Posterior cingulate gyrus (tissue), 11 donors: Measurements from ENCODE around the gene PYGM.

ENCODE experiments used
- DNase-seq, 10 donors: peaks; one replicate each; pipeline versions ENCODE4 v3.0.0 to v3.0.0-alpha.2; 2020 to 2021; ENCODE audit warnings: mixed read lengths in 3 of 10
- intact Hi-C: fragments of 100-400 bp; cut with DNase I; formaldehyde crosslinking; loops from one replicate; pipeline ENCODE4 v1.15.1; 2023

The PYGM gene

DNA sequence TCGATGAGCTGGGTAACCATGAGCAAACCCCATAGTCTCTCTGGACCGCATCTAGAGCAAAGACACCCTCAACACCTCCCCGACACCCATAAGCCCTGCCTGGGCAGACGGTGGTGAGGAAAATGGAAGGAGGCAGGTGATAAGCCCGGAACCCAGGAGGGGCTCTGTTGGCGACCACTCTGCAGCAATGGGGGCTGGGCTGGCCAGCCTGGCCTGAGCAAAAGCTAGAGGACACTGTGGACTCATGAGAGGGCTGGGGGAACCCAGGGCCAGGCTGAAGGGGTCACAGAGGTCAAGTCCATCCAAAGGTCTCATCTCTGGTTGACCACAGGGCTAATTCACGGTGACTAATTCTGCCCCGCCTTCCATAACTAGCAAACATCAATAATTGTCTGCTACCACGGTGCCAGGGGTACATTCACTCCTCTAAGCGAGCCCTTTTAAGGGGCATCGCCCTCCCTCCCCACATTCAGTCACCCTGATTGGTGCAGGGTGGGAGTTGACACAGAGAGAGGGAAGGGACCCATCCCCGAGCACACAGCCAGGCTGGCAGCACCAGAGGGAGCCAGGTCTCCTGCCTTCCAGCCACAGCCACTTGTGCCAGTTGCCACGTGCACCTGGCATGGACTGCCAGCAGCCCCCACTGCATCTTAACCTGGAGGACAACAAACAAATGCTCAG, 4.0 kb downstream of the PYGM start:
- peak in 3 of 10 donors; percentile 4 to 70 (median 19) for DNase-seq
- intact Hi-C loops = no loop called here

DNA sequence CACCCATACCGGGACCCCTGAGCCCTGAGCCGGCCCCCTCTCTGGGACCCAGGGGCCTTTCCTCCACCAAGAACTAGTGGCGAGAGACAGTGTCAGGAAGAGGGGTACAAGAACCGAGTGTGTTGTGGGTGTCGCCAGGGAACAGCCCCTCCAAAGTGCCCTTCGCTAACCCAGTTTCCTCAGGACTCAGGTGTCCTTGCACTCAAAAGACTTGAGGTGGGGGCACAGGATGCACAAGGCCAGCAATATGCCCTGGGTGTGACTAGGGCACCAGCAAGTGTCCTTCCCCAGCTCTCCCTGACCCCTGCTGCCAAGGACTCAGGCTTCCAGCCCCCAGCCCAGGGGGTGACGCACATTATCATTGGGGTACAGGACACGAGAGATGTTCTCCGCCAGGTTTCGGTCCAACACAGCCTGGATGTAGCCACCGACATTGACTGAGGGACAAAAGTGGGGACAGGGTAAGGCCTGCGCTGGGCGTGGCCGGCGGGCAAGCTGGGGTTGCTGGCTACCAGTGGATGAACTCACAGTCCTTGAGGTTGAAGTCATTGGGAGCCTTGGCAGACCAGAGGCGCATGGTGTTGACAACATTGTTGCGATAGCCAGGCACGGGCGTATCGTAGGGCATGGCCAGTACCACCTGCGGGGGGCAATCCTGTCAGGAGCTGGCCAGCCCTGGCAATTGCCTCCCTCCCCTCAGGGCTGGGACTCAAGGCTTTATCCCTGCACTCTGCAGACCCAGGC, 4.7 kb downstream of the PYGM start:
- DNase-seq = peak in 4 of 10 donors; percentile 10 to 81 (median 73)
- intact Hi-C loops = no loop called here

DNA sequence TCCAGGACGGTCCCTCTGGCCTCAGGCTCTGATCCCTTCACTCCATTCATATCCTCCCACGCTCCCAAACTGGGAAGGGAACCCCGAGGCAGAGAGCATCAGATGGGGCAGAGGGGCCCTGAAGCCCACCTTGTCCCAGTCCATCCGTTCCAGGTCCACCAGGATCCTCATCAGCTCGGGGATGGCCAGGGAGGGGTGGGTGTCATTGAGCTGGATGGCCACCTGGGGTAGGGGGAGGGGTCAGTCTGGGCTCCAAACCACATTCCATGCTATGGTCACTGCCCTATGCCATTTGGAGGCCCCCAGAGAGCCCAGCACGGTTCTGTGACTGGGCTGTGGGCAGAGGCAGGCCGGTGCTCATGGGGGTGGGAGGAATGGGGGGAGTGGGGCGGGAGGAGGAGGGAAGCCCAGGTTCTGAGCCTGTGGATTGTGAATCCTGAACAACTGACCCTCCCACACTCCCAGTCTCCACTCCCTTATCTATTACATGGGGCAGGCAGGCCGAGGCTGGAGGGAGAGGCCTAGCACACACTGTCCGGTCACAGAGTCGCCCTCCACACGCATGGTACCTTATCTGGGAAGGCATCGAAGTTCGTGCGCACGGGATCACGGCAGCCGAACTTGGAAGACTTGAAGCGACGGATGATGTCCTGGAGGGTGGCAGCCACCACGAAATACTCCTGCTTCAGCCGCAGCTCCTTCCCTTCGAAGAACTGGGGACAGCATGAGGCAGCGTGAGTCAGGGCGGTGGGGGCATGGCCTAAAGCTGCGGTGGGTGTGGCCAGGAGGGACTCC, 5.5 kb downstream of the PYGM start:
- DNase-seq = peak in 4 of 10 donors; percentile 6 to 59 (median 38)

DNA sequence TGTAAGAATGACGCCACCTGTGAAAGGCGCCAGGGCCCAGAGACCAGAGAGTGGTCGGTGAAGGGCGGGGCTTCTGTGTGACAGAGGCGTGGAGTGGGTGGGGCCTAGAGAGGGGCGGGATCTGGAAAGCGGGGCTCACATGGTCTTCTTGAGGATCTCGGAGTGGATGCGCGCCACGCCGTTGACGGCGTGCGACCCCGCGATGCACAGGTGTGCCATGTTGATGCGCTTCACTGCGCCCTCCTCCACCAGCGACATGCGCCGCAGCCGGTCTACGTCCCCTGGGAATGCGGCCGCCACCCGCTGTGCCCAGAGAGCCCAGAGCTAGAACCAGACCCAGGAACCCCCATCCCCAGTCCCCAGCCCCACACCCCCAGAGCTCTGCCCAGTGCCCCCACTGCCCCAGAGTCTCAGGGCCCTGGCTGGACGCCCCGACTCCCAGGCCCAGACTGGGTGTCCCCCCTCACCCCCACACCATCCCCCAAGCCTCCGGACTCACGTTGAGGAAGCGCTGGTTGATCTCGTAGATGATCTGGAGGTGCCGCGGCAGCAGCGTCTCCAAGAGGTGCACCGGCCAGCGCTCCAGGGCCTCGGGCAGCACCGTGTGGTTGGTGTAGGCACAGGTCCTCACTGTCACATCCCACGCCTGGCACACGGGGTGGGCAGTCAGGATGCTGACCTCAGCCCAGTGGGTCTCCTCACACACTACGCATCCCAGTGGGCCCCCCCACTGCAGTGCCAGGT, 6.2 kb downstream of the PYGM start:
- peak in 3 of 10 donors; percentile 22 to 79 (median 57) for DNase-seq
- intact Hi-C loops = no loop called here

More for the DNA sequence above, 5.5 kb downstream of the PYGM start:
- intact Hi-C loops = no loop called here

DNA sequence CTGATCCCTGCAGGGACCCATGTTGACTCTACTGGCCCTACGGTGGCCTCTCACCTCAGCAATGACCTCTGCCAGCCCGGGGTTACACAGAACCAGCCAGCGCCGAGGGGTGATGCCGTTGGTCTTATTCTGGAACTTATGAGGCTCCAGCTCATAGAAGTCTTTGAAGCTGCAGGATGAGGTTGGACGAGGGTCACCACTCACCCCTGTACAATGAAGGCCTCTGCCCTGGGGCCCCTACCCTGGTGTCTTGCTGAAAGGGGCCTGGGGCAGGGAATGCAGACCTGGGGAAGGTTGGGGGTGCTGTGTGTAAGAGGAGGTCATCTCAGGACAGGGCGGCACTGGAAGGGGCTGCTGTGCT, 6.8 kb downstream of the PYGM start:
- peak in 1 of 10 donors; percentile 25 for DNase-seq
- intact Hi-C loops = no loop called here

DNA sequence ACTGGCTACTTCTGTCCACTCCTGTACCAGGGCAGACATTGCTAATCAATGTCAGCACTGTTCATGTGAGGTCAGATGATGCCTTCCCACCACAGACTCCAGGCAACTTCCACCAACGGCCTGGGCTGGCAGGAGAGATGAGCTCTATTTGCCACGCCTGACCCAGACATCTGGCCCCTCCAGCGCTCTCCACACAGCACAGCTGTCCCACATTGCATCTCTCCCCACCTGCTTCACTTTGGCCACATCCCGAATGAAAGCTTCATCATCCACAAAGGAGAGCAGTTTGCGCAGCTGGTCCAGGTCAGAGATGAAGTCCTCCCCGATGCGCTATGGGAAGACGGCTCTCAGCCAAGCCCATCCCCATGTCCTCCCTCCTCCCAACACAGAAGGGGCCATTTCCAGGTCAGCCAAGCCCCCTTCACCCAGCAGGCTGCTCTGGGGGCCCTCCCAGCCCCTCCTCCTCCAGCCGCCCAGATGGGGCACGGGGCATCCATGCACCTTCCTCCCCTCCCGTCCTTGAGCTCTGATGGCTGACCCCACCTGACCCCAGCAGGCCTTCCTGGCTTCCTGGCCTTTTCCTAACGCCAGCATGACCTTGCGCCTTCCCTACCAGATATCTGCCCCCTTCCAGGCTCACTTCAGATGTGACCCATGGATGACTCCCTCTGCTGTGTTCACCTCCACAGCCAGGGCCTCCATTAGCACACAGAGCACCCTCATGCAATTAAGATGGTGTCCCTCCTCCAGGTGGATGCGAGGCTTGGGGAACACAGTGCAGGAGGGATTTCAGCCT, 7.4 kb downstream of the PYGM start:
- peak in 1 of 10 donors; percentile 51 for DNase-seq
- intact Hi-C loops = no loop called here

DNA sequence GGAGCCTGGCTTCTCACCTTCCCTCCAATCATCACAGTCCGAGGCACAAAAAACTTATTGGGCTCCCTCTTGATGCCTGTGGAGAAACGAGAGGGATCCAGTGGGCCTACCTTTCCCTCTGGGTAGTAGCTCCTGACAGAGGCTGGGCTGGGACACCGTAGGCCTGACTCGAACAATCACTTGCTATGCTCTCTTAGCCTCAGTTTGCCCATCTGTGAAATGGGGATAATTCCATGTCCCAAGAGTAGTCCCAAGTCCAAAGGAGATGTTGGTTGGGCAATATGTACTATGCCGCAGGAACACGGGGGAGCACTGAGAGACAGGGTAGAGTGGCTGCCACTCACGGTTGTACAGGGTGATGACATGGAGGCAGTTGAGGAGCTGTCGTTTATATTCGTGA, 8.2 kb downstream of the PYGM start:
- DNase-seq = no peak

DNA sequence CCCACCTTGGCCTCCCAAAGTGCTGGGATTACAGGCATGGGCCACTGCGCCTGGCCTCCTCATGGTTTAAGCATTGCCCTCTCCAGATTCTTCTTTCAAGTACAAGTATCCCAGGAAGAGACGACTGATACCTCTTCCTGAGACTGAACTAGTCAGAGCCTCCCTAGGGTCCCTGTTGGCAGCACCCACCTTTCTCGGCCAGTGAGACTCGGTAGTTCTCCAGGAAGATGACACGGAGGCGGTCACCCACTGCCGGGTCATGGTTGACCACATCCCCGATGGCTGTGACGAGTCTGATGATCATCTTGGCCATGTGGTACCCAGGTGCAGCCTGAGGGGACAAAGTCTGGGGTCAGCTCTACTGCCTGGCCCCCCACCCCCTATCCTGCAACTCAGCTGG, 8.6 kb downstream of the PYGM start:
- DNase-seq = peak in 1 of 10 donors; percentile 70
- intact Hi-C loops = no loop called here

More for the DNA sequence above, 8.2 kb downstream of the PYGM start:
- intact Hi-C loops = no loop called here

DNA sequence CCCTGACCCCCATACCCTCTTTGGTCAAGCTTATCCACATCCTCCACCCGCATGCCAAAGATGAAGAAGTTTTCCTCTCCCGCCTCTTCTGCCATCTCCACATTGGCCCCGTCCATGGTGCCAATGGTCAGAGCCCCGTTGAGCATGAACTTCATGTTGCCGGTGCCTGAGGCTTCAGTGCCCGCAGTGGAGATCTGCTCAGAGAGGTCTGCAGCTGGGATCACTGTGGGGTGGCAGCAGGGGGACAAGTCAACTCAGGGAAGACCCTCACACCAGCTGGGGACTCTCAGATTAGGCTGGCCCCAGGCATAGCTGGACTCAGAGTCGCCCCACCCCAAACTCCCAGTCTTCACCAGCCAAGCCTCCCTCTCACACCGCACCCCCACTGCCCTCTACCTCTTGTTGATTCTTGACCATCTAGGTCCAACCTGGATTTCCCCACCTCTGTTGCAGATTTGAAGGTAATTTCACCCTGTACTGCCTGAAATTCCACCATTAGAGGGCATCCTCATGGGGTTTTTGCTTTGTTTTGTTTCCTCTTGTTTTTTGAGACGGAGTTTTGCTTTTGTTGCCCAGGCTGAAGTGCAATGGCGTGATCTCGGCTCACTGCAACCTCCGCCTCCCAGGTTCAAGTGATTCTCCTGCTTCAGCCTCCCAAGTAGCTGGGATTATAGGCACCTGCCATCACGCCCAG, 9.3 kb downstream of the PYGM start:
- intact Hi-C loops = no loop called here
- DNase-seq = peak in 2 of 10 donors; percentile 55 to 77

DNA sequence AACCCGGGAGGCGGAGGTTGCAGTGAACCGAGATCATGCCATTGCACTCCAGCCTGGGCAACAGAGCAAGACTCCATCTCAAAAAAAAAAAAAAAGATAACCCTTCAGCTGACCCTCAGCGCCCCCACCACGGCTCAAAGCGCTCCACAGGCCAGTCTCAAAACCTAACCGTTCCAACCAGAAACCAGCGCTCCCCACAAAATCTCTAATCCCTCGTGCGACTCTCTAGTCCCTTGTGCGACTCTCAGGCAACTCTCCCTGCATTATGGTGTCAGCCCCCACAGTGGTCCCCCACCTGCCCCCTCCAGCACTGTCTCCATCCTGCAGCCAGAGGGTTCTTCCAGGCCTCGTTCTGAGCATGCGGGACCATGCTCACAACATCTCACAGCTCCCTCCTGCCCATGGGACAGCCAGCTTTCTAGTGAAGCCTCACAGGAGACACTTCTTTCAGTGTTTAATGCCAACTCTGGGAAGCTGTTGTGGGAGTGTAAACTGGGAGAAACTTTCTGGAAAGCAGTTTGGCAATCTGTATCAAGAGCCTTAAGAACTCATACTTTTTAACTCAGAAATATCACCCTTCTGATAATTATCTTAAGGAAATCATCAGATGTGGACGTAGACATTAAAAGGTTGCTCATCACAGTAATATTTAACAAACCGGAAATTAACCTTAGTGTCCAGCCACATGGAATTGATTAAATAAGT, 11.7 kb downstream of the PYGM start:
- peak in 3 of 10 donors; percentile 6 to 63 (median 51) for DNase-seq
- intact Hi-C loops = no loop called here

DNA sequence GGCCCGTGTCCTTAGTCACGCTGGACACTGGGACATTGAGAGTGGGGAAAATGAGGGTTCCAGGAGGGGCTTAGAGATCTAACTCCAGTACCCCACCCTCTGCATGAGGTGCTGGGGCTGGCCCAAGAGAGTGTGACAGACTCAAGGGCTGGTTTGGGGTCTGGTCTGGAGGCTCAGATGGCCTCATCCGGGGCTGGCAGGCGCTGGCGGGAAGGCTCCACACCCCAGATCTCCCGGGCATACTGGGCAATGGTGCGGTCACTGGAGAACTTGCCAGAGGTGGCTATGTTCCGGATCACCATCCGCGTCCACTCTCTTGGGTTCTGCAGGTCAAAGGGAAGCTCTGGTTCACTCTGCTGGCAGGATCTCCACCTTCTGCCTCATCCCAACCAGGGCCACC, 13.3 kb downstream of the PYGM start:
- intact Hi-C loops = no loop called here
- DNase-seq = no peak

DNA sequence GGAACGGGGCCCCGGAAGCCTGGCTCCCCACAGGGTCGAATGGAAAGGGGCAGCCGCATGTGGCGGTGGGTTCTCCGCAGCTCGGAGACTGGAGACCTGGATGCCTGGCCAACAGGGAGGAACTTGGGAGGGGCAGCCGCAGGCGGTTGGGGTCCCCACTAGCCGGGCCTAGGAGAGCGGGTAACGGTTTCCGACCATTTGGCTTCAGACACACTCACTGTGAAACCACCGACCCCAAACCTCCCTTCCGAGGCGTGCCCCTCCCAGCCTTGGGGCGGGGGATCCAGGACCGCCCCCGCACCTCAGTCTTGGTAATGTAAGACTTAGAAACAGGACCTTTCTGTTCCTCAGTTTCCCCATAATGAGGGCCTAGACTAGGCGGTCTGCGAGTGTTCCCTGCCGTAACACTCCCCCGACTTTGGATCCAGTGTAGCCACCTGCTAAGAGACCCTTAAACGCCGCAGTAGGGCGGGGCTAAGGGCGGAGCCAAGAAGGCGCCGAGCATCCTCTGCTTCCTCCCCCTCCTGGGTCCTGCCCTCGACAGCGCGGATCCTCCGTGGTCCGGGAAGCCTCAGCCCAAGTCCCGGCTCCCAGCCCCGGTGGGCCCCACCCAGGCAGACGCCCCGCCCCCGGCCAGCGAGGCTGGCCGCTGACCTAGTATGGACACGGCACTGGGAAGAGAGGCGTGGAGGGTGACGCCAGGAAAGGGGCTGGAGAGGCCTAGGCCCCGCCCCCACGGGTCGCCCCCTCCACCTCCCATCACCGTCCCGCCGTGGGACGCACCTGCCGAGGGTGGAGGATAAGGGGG, 14.0 kb downstream of the PYGM start:
- DNase-seq = peak in 9 of 10 donors; percentile 21 to 93 (median 63)
- intact Hi-C loops = no loop called here

DNA sequence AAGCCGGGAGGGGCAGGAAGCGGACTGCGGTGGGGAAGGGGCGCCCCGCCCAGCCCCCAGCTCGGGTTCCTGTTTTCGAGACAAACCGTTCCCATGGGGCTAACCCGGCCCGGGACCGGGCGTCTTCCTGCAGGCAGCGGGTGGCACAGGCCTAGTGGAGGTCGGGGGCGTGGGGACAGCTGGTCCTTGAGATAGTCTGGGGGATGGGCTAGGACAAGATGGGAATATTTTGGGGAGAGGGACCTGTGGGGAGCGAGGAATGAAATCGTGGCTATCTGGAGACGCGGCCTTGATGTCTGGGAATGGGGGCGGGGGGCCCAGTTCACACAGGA, 14.6 kb downstream of the PYGM start:
- intact Hi-C loops = no loop called here
- peak in 6 of 10 donors; percentile 40 to 92 (median 48) for DNase-seq

DNA sequence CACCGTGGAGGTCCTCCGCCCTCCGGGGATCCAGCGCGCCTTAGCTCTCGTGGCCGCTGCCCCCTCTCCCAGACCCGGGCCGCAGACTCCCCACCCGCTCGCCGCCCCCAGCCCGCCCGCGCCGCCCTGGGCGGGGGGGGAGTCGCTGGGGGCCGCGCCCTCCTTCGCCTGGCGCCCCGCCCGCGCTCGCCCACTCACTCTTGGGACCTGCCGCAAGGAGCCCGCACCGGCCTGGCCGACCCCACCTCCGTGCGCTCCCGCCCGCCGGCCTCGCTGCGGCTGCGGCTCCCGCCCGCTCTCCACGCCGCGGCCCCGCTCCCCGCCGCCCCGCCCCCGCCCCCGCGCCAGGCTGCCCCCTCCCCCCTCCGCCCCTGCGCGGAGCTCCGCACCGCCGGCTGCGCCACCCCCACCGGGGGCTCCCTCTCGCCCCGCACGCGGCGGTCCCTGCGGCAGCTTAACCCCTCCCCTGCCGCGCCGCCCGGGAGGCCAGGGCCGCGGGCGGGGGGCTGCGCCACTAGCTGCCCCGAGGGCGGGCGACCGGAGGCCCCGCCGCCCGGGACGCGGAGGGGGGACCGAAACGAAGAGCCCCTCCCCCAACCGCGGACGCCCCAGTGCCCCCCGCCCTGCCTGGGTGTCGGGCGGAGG, 15.1 kb downstream of the PYGM start:
- no peak for DNase-seq
- intact Hi-C loops = no loop called here

DNA sequence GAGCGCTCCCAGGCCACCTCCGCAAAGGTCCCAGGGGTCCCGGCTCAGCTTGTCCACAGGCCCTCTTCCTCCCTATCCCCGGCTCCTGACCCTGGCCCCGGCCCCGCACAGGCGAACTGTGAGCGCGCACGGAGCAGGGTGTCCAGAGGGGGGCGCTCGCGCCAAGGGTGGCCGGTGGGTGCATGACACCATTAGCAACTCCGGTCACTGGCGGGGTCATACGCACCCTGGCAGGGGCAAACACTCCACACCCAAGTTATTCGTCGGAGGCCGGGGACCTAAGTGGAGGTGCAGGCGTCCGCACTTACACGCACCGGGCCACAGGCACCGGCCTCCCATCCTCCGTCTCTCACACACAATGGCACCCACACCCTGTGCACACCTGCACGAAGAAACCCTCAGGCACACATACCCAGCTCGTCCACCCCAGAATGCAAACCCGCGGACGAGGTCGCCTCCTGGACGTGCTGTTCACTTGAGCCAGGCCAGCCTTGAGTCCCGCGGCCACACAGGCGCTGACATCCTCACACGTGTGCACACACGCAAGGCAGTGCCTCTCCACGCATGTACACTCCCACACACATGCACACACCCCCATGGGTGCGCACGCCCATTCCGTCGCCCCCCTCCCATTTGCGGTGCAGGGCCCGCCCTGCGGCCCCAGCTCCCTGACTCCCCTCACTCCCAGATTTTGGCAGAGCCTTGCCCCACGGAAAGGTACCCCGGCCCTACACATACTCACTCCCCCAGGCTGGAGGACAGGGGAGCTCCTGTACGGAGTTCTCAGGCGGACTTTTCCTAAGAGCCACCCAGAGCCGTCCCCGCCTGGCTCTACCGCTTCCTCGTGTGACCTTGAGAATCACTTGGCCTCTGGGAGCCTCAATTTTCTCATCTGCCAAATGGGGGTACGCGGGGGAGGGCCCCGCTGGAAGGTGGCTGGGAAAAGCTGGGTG, 15.9 kb downstream of the PYGM start, which contains the start of gene RASGRP2:
RASGRP2 (minus strand) TSS at position 552 of the 953 bp plus-strand sequence. CDS start 1,276 bp downstream, outside the sequence.
- peak in 7 of 10 donors; percentile 43 to 91 (median 57) for DNase-seq
- intact Hi-C loops = no loop called here
